Caco-2 (cell line): ENCODE measurements around the gene LIMCH1. TPM values are rescaled to one million over a fixed set of nuclear protein-coding genes. Genes with fewer than 3 reads are reported as not detected.
"Not testable (repeated sequence)": the region's sequence is repeated elsewhere in the genome, so short reads cannot be mapped to it uniquely, and the experiment has no call there.

Experiments
- BruUV-seq: library from RNA; stranded (reverse); fragments of 400-500 nt; replicated peaks from 2 replicates; lab custom pipeline; 2021; lab: Mats Ljungman, UMichigan
- CTCF ChIA-PET: fragments of 300-600 bp; sonication (Branson Sonifier 250); formaldehyde crosslinking; loops from one replicate; lab custom pipeline; 2022; ENCODE audit warnings: antibody characterized with exemption; lab: Charles Lee
- POLR2A ChIA-PET: fragments of 300-600 bp; sonication (Branson Sonifier 250); formaldehyde crosslinking; loops from one replicate; lab custom pipeline; 2022; ENCODE audit warnings: antibody characterized with exemption; lab: Charles Lee
- DNase-seq, 2 experiments: peaks; one replicate each; pipeline versions ENCODE4 v3.0.0 to v3.0.0-alpha.2; 2020 to 2022
- H3K27me3 ChIP-seq: replicated peaks from 2 replicates; pipeline ENCODE4 v1.6.0; 2011; ENCODE audit warnings: low read length; ENCODE audit not compliant: control insufficient read depth, insufficient read depth
- H3K36me3 ChIP-seq: 2 replicates; pipeline ENCODE4 v1.5.1; 2011; ENCODE audit warnings: low read length; ENCODE audit not compliant: control insufficient read depth, insufficient read depth
- H3K4me1 ChIP-seq: fragments of 250-450 bp; sonication (Bioruptor Pico); 2 replicates; pipeline ENCODE4 v1.5.1; 2020; ENCODE audit warnings: mild to moderate bottlenecking
- H3K4me3 ChIP-seq: 2 replicates; pipeline ENCODE4 v1.5.1; 2011; ENCODE audit warnings: low read depth, mild to moderate bottlenecking, control low read depth, low read length
- H3K9me3 ChIP-seq: fragments of 250-450 bp; sonication (Bioruptor Pico); 2 replicates; pipeline ENCODE4 v1.5.1; 2020; ENCODE audit warnings: mild to moderate bottlenecking, moderate library complexity
- H3K27ac Mint-ChIP-seq: one replicate; pipeline ENCODE4 v1.8.0; 2022; ENCODE audit warnings: mixed read lengths; ENCODE audit not compliant: unreplicated experiment
- H3K27me3 Mint-ChIP-seq: one replicate; pipeline ENCODE4 v1.8.0; 2022; ENCODE audit warnings: mixed read lengths; ENCODE audit not compliant: insufficient read depth, unreplicated experiment
- H3K36me3 Mint-ChIP-seq: one replicate; pipeline ENCODE4 v1.8.0; 2022; ENCODE audit warnings: mild to moderate bottlenecking, mixed read lengths; ENCODE audit not compliant: insufficient read depth, unreplicated experiment
- H3K4me1 Mint-ChIP-seq: one replicate; pipeline ENCODE4 v1.8.0; 2022; ENCODE audit warnings: low read depth, mixed read lengths; ENCODE audit not compliant: unreplicated experiment
- H3K4me3 Mint-ChIP-seq: one replicate; pipeline ENCODE4 v1.8.0; 2022; ENCODE audit warnings: mild to moderate bottlenecking, moderate library complexity, mixed read lengths; ENCODE audit not compliant: unreplicated experiment
- H3K9me3 Mint-ChIP-seq: one replicate; pipeline ENCODE4 v1.8.0; 2022; ENCODE audit warnings: mixed read lengths; ENCODE audit not compliant: unreplicated experiment
- CTCF ChIP-seq, 2 experiments: fragments of 200-600 bp in 1 of 2; IDR thresholded peaks; 1 replicate in 1 of 2; 2 replicates in 1 of 2; pipeline versions ENCODE4 v1.5.1 to v1.8.0; 2011 to 2022; ENCODE audit warnings: antibody characterized with exemption in 1 of 2, control low read depth in 1 of 2, inconsistent platforms in 1 of 2, low read depth in 1 of 2, low read length in 1 of 2, mild to moderate bottlenecking in 1 of 2, moderate library complexity in 1 of 2; ENCODE audit not compliant: insufficient read depth in 1 of 2, severe bottlenecking in 1 of 2, unreplicated experiment in 1 of 2
- intact Hi-C: fragments of 100-400 bp; cut with micrococcal nuclease; formaldehyde crosslinking; loops from one replicate; pipeline ENCODE4 v1.10.0; 2022; ENCODE audit not compliant: unreplicated experiment
- total RNA-seq: library from RNA; stranded (reverse); gene quantifications from 2 replicates; pipeline ENCODE4 v1.2.3, GENCODE V29; 2022

Gene LIMCH1
- total RNA-seq, 1 experiment from 2014 or later, result 8.4 TPM

GRCh38 chr4:41702770-41703169 is 164.8 kb downstream of the LIMCH1 start:
- Mint-ChIP-seq H3K36me3 (no peaks in the 10 kb centered on the region), H3K27me3 (peaks cover 2% of the 10 kb centered on the region), H3K4me1 (no peaks in the 10 kb centered on the region), H3K4me3 (no peak overlapping the region), H3K9me3 (peaks cover 7% of the 10 kb centered on the region), H3K27ac (no peak overlapping the region)
- ChIA-PET CTCF (no interaction called here), POLR2A (no interaction called here)
- BruUV-seq, result no TSS peak
- Histone ChIP-seq H3K36me3 (no peaks in the 10 kb centered on the region), H3K27me3 (no peaks in the 10 kb centered on the region; the same call in 1 of the 2 replicates), H3K4me3 (no peak overlapping the region), H3K9me3 (no peaks in the 10 kb centered on the region), H3K4me1 (peaks cover 11% of the 10 kb centered on the region; the same call in 1 of the 2 replicates)
- TF ChIP-seq CTCF (IDR thresholded peaks at IDR 0.05; ENCODE audit: insufficient read depth in 1 of 2, low read depth in 1 of 2, low read length in 1 of 2, severe bottlenecking in 1 of 2, unreplicated experiment in 1 of 2), result no peak
- DNase-seq, result no peak
- intact Hi-C loops, result no loop called here

GRCh38 chr4:41703785-41704184 is 165.8 kb downstream of the LIMCH1 start:
- no peak for DNase-seq
- Mint-ChIP-seq H3K27me3 (peaks cover 2% of the 10 kb centered on the region), H3K27ac (no peak overlapping the region), H3K4me1 (no peaks in the 10 kb centered on the region), H3K4me3 (no peak overlapping the region), H3K9me3 (peaks cover 7% of the 10 kb centered on the region), H3K36me3 (no peaks in the 10 kb centered on the region)
- BruUV-seq, result no TSS peak
- CTCF ChIA-PET, result no interaction called here
- intact Hi-C loops, result no loop called here
- no peaks in the 10 kb centered on the region for H3K27me3 ChIP-seq
- no peak for TF ChIP-seq CTCF (IDR thresholded peaks at IDR 0.05; ENCODE audit: insufficient read depth in 1 of 2, low read depth in 1 of 2, low read length in 1 of 2, severe bottlenecking in 1 of 2, unreplicated experiment in 1 of 2)
- H3K9me3 ChIP-seq, result no peaks in the 10 kb centered on the region
- H3K36me3 ChIP-seq, result no peaks in the 10 kb centered on the region
- H3K4me3 ChIP-seq, result no peak overlapping the region
- POLR2A ChIA-PET, result no interaction called here
- H3K4me1 ChIP-seq, result peaks cover 11% of the 10 kb centered on the region; the same call in 1 of the 2 replicates

GRCh38 chr4:41709844-41710481 is 172.0 kb downstream of the LIMCH1 start:
- Mint-ChIP-seq H3K36me3 (no peaks in the 10 kb centered on the region), H3K27me3 (no peaks in the 10 kb centered on the region), H3K4me3 (no peak overlapping the region), H3K27ac (no peak overlapping the region), H3K9me3 (peaks cover 6% of the 10 kb centered on the region), H3K4me1 (no peaks in the 10 kb centered on the region)
- 0 out of 2 replicates have a peak, but pooled peaks cover 4% of the 10 kb centered on the region for H3K4me1 ChIP-seq
- DNase-seq, result peak in 1 of 2 experiments; percentile 10
- H3K27me3 ChIP-seq, result no peaks in the 10 kb centered on the region
- intact Hi-C loops, result no loop called here
- H3K9me3 ChIP-seq, result no peaks in the 10 kb centered on the region
- BruUV-seq, result no TSS peak
- ChIA-PET CTCF (no interaction called here), POLR2A (interaction anchor here (0.6 kb wide), 1 partner anchor 18 kb away, joined by 4 read pairs; no protein-coding TSS in a partner anchor)
- no peaks in the 10 kb centered on the region for H3K36me3 ChIP-seq
- no peak for TF ChIP-seq CTCF (IDR thresholded peaks at IDR 0.05; ENCODE audit: insufficient read depth in 1 of 2, low read depth in 1 of 2, low read length in 1 of 2, severe bottlenecking in 1 of 2, unreplicated experiment in 1 of 2)
- no peak overlapping the region for H3K4me3 ChIP-seq

- DNase-seq, H3K36me3 ChIP-seq, CTCF ChIA-PET, H3K4me3 ChIP-seq, H3K4me3 Mint-ChIP-seq, H3K36me3 Mint-ChIP-seq, intact Hi-C loops, H3K27me3 Mint-ChIP-seq, BruUV-seq, H3K4me1 ChIP-seq, POLR2A ChIA-PET, H3K9me3 Mint-ChIP-seq, H3K4me1 Mint-ChIP-seq, H3K27ac Mint-ChIP-seq, H3K9me3 ChIP-seq, H3K27me3 ChIP-seq: not testable (repeated sequence)
These were observed 173.7 kb downstream of the LIMCH1 start for GRCh38 chr4:41711654-41712053.
